ENCODE measurements around the gene CAPN15.

- TF ChIP-seq POLR2AphosphoS5 (IDR thresholded peaks at IDR 0.05; ENCODE audit: low read depth, low read length) (no peak), POLR2A (IDR thresholded peaks at IDR 0.05; ENCODE audit: low read depth, low read length) (no peak)
Observed at GRCh38 chr16:572865-573650, 45.5 kb downstream of the CAPN15 start.

All from GM12891 (cell line).